GM12891 (cell line): ENCODE data around the gene ALDH1L2.

Experiments
- POLR2A ChIP-seq: IDR thresholded peaks from 2 replicates; pipeline ENCODE4 v1.6.1; 2011; ENCODE audit warnings: low read depth, low read length, control low read depth
- POLR2AphosphoS5 ChIP-seq: IDR thresholded peaks from 2 replicates; pipeline ENCODE4 v1.6.1; 2011; ENCODE audit warnings: low read depth, low read length, control low read depth
- SPI1 ChIP-seq: IDR thresholded peaks from 2 replicates; pipeline ENCODE4 v1.6.1; 2011; ENCODE audit warnings: low read depth, low read length, control low read depth
- TAF1 ChIP-seq: IDR thresholded peaks from 2 replicates; pipeline ENCODE4 v1.6.1; 2011; ENCODE audit warnings: low read depth, low read length, control low read depth

GRCh38 chr12:104997541-104997940 is 86.7 kb downstream of the ALDH1L2 start:
- TF ChIP-seq POLR2A = no peak
- TF ChIP-seq POLR2AphosphoS5 = no peak
- no peak for TF ChIP-seq TAF1
- TF ChIP-seq SPI1 = no peak
